ENCODE results near the gene SCYGR6. TPM values are rescaled to one million over a fixed set of nuclear protein-coding genes. Genes with fewer than 3 reads are reported as not detected.
A peak's percentile ranks its signal among the peaks of the same experiment; 100 is the strongest.

The SCYGR6 gene
- total RNA-seq, 1 donor from 2014 or later: not detected

DNA sequence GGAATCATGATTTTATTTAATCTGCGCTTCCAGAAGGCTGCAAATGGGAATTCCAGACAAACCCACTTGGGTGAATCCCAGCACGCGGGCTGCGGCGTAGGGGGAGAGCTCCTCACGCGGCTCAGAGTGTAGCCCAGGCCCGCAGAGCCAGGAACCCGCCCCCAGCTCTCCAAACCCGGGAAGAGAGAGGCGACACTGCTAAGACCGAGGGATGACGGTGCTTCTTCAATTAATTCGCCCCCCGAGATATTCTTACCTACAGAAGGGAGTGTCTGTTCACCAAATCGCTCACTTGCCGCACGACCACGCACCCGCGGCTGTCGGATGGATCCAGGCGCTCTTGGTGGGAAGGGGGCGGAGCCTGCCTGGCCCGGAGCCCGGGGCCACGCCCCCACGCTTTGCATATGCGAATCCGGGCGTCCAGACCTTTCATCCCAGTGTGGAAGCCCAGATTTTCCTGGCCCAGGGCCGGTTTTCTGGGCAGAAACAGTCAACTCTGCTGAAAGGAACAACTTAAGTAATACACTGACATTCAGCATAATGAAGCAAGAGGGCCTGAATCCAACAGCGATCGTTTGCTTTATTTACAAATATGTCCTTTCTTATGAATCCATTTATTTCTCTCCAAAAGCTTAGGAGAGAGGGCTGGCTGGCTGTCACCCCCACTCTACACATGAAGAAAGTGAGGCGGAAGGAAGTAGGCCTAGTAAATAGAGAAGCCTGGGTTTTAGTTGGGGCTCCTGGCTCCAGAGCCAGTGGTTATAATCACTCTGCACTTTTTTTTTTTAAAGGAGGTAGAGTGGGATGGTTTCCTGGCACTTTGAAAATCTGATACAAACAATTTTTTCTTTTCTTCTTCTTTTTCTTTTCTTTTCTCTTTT lies 6.6 kb downstream of the SCYGR6 start, which contains the start of gene SLC19A3:
TSS of gene SLC19A3 (minus strand) at position 342 of the 881 bp plus-strand sequence. CDS start 15,710 bp downstream, outside the sequence.
- peak; percentile 97 for ATAC-seq (ENCODE audit: poor library complexity)
- intact Hi-C loops (cut with DNase I): no loop called here

DNA sequence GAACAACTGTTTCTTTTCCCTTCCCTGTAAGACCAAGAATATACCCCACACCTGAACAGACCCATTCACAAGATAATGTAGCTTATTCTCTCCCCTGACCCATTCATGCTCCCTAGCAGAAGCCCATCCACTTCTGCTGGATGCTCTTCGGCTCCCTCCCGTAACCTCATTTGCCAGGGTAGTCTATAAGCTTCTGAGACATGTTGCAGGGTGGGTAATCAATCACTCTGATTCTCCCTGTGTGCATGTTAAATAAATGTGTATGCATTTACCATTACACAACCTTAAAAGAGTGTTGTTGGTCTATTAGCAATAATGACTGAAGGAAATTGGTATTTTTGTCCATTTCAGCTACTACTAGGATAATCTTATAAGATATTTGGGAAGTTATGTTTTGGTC lies 8.1 kb downstream of the SCYGR6 start:
- ATAC-seq (ENCODE audit: poor library complexity): no peak
- intact Hi-C loops (cut with DNase I): no loop called here

More for the DNA sequence above, 6.6 kb downstream of the SCYGR6 start, which contains the start of gene SLC19A3:
- DNase-seq: peak; percentile 95

DNA sequence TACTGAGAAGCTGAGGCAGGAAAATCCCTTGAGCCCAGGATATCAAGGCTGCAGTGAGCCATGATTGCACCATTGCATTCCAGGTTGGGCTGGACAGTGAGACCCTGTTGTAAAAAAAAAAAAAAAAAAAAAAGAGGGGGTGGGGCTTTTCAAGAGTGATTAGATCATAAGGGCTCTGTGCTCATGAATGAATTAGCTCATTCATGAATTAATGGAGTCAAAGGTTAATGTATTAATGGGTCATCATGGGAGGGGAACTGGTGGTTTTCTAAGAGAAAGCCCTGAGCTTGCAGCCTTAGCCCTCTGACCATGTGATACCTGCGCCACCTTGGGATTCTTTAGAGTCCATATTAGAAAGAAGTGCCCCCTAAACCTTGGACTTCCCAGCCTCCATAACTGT lies 11.3 kb downstream of the SCYGR6 start:
- intact Hi-C loops (cut with DNase I): no loop called here
- no peak for ATAC-seq (ENCODE audit: poor library complexity)
- no peak for DNase-seq

More for the DNA sequence above, 8.1 kb downstream of the SCYGR6 start:
- no peak for DNase-seq

DNA sequence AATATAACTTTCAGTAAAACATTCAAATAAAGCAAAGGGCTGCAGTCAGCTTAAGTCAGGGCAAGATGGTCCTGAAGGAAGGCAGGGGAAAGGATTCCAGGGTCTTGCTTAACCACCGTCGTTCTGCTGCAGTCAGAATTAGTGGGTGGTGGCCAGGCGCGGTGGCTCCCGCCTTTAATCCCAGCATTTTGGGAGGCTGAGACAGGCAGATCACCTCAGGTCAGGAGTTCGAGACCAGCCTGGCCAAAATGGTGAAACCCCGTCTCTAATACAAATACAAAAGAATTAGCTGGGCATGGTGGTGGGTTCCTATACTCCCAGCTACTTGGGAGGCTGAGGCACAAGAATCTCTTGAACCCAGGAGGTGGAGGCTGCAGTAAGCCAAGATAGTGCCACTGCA lies 13.6 kb downstream of the SCYGR6 start:
- intact Hi-C loops (cut with DNase I): no loop called here
- DNase-seq (no peak), ATAC-seq (ENCODE audit: poor library complexity) (no peak)

DNA sequence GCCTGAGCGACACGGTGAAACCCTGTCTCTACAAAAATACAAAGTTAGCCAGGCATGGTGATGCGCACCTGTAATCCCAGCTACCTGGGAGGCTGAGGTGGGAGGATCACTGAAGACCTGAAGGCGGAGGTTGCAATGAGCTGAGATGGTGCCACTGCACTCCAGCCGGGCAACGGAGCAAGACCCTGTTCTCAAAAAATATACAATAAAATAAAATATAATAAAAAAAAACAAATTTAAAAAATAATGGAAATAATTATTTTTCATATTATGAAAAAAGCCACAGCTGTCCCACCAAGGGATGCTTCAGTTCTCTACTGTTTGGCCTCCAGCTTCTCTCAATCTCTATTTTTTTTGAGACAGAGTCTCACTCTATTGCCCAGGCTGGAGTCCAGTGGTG lies 17.2 kb downstream of the SCYGR6 start:
- intact Hi-C loops (cut with DNase I): no loop called here
- ATAC-seq (ENCODE audit: poor library complexity) (no peak), DNase-seq (no peak)

DNA sequence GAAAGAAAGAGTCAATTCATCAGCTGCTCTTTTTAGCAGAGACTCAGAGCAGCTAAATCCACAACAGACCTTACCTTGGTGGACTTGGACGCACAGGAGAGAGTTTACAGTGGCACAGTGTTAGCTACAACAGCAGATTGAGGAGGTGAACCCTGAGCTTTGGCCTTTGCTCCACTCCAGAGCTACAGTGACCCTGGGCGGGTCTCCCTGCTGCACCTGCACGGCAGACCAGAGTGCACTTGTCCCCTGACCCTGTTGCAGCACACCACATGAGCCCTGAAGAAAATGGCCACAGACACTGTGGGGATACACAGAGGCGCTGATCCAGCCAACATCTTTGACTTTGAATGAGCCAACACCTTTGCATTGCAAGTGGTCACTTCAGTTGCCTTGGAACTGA lies 17.7 kb downstream of the SCYGR6 start:
- ATAC-seq (ENCODE audit: poor library complexity) (no peak), DNase-seq (no peak)
- intact Hi-C loops (cut with DNase I): no loop called here

DNA sequence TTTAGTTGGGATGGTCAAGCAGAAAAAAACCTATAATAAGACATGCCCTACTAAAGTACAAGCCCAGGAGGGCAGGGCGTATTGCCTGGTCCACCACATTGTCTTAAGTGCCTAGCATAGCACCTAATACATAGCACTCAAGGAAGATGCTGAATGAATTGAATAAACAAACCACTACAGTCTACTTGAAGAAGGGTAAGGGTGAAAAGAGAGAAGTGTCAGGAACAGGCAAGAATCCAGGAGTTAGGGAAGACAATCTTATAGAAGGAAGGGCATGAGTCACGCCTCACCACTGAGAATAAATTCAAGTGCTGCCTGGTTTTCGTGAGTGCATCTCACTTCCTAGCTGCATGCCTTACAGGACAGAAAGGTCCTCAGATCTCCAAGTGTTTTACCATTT lies 20.6 kb downstream of the SCYGR6 start:
- intact Hi-C loops (cut with DNase I): no loop called here
- ATAC-seq (ENCODE audit: poor library complexity) (no peak), DNase-seq (no peak)

- intact Hi-C loops (cut with DNase I): no loop called here
- DNase-seq: no peak
- no peak for ATAC-seq (ENCODE audit: poor library complexity)
Measured at GRCh38 chr2:227703280-227703732, 21.3 kb downstream of the SCYGR6 start.

DNA sequence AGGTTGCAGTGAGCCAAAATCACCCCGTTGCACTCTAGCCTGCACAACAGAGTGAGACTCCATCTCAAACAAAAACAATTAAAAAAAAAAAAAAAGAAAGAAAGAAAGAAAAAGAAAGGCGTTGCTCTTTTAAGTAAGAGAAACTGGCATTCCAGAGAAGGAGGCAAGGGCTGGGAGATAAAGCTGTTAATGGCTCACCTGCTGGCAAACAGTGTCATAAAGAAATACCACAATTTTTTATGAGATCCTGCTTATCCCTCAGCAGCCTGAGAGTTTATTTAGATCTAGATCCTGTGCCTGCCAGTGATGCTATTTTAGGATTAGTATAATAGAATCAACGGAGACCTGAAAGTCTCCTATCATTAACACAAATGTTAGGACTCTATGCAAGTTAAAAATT lies 23.0 kb downstream of the SCYGR6 start:
- intact Hi-C loops (cut with DNase I): no loop called here
- DNase-seq: no peak
- ATAC-seq (ENCODE audit: poor library complexity): no peak

DNA sequence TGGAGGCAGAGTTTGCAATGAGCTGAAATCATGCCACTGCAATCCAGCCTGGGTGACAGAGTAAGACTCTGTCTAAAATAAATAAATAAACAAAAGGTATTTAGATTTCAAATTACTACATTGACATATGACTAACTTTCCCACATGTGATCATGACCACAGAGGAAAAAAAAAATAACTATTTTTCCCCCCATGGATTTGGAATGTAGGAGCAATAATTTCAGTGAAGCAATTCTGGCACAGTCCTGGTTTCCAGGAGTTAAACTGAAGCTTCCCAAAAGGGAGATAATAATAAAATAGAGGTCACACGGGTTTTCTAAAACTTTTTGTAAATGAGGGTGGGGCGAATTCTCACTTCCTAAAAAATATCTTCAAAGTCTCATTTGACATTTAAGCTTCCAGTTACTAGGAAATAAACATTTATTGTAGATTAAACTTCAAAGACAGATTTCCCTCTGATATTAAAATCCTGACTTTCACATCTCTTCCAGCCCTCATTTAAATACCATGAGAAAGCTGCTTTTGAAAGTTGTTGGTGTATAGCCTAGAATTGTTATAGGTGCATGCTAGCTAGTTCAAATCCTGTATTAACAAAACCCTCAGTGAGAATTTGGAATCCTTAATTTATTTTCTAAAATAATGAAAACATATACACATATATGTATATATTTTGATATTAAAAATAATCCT lies 27.4 kb downstream of the SCYGR6 start:
- ATAC-seq (ENCODE audit: poor library complexity) (no peak), DNase-seq (no peak)
- intact Hi-C loops (cut with DNase I): no loop called here

- intact Hi-C loops (cut with DNase I): no loop called here
- DNase-seq: no peak
- peak; percentile 58 for ATAC-seq (ENCODE audit: poor library complexity)
Measured at GRCh38 chr2:227687189-227687588, 37.4 kb downstream of the SCYGR6 start.

- ATAC-seq (ENCODE audit: poor library complexity) (no peak), DNase-seq (no peak)
- intact Hi-C loops (cut with DNase I): no loop called here
Measured at GRCh38 chr2:227684258-227684657, 40.3 kb downstream of the SCYGR6 start.

- intact Hi-C loops (cut with DNase I): no loop called here
- DNase-seq (no peak), ATAC-seq (ENCODE audit: poor library complexity) (no peak)
Measured at GRCh38 chr2:227677928-227678327, 46.6 kb downstream of the SCYGR6 start.

GRCh38 chr2:227674485-227674884 lies 50.1 kb downstream of the SCYGR6 start:
- ATAC-seq (ENCODE audit: poor library complexity) (no peak), DNase-seq (no peak)
- intact Hi-C loops (cut with DNase I): no loop called here

Other genes with a start within 250 kb of the SCYGR6 start
- gene SCYGR2, start 125.9 kb downstream of the SCYGR6 start, total RNA-seq: not detected
- not detected for gene SCYGR3, start 109.9 kb downstream of the SCYGR6 start, total RNA-seq
- gene SCYGR4, start 107.3 kb downstream of the SCYGR6 start, total RNA-seq: not detected
- not detected for gene SCYGR5, start 58.0 kb downstream of the SCYGR6 start, total RNA-seq
- 2.1 TPM for gene SLC19A3, start 6.7 kb downstream of the SCYGR6 start, total RNA-seq
- not detected for gene SCYGR7, start 3.6 kb upstream of the SCYGR6 start, total RNA-seq
- gene SCYGR8, start 21.1 kb upstream of the SCYGR6 start, total RNA-seq: not detected
- gene CCL20, start 89.1 kb upstream of the SCYGR6 start, total RNA-seq: not detected
- gene DAW1, start 146.9 kb upstream of the SCYGR6 start, total RNA-seq: 0.13 TPM

Data from Right ventricle myocardium superior (tissue), 1 donor.